Natural killer cell (primary cell): ENCODE measurements around the gene MGAT4C. TPM values are rescaled to one million over a fixed set of nuclear protein-coding genes. Genes with fewer than 3 reads are reported as not detected.

Source experiments
- ATAC-seq, 3 donors: fragments of 150-1000 bp in 2 of 3; fragments of 200-7000 bp in 1 of 3; cut with Tn5 transposase; 1 replicate in 1 of 3; 2 replicates in 2 of 3; pipeline ENCODE4 v1.10.0; 2021; ENCODE audit warnings: mild to moderate bottlenecking in 2 of 3, moderate library complexity in 2 of 3
- DNase-seq, 2 donors: peaks; one replicate each; pipeline versions ENCODE4 v3.0.0 to v3.0.0-alpha.2; 2013 to 2021; ENCODE audit warnings: mixed read lengths in 1 of 2
- H3K27ac ChIP-seq: one replicate; pipeline ENCODE4 v1.5.1; 2013; ENCODE audit warnings: mild to moderate bottlenecking, low read length
- H3K27me3 ChIP-seq: one replicate; pipeline ENCODE4 v1.6.1; 2013; ENCODE audit warnings: low read length; ENCODE audit not compliant: control insufficient read depth, insufficient read depth
- H3K36me3 ChIP-seq: one replicate; pipeline ENCODE4 v1.6.1; 2013; ENCODE audit warnings: low read length; ENCODE audit not compliant: control insufficient read depth, insufficient read depth
- H3K4me1 ChIP-seq: one replicate; pipeline ENCODE4 v1.6.1; 2013; ENCODE audit warnings: low read length; ENCODE audit not compliant: control insufficient read depth, insufficient read depth
- H3K4me3 ChIP-seq: one replicate; pipeline ENCODE4 v1.5.1; 2013; ENCODE audit warnings: low read length
- H3K9me3 ChIP-seq: one replicate; pipeline ENCODE4 v1.6.1; 2013; ENCODE audit warnings: low read length; ENCODE audit not compliant: control insufficient read depth, insufficient read depth
- H3K27ac Mint-ChIP-seq, 2 donors: one replicate each; pipeline ENCODE4 v1.8.0; 2022; ENCODE audit warnings: mild to moderate bottlenecking in 2 of 2, mixed read lengths in 2 of 2, moderate library complexity in 1 of 2
- H3K27me3 Mint-ChIP-seq, 2 donors: one replicate each; pipeline ENCODE4 v1.8.0; 2022; ENCODE audit warnings: low read depth in 2 of 2, mixed read lengths in 2 of 2
- H3K36me3 Mint-ChIP-seq: one replicate; pipeline ENCODE4 v1.8.0; 2022; ENCODE audit warnings: mixed read lengths
- H3K4me1 Mint-ChIP-seq, 2 donors: one replicate each; pipeline ENCODE4 v1.8.0; 2022; ENCODE audit warnings: mixed read lengths in 2 of 2
- H3K4me3 Mint-ChIP-seq: one replicate; pipeline ENCODE4 v1.8.0; 2022; ENCODE audit warnings: mild to moderate bottlenecking, moderate library complexity, mixed read lengths
- H3K9me3 Mint-ChIP-seq, 2 donors: one replicate each; pipeline ENCODE4 v1.8.0; 2022; ENCODE audit warnings: mixed read lengths in 2 of 2
- WGBS: methylation state at CpG from one replicate; pipeline ENCODE4 v1.1.7; 2013; ENCODE audit warnings: missing lambda C conversion rate; ENCODE audit not compliant: insufficient coverage; 5-methylcytosine and 5-hydroxymethylcytosine counted together
- intact Hi-C: fragments of 100-400 bp; cut with micrococcal nuclease; formaldehyde crosslinking; loops from one replicate; pipeline ENCODE4 v1.14.2; 2022
- total RNA-seq, 4 donors: library from RNA; stranded (reverse); fragments of 120-200 nt in 1 of 4; gene quantifications; one replicate each; pipeline versions ENCODE4 v1.2.3 to v1.2.4, GENCODE V29; 2013 to 2022
- TF ChIP-seq, protein P1 (sequence below): fragments of 200-600 bp; IDR thresholded peaks from one replicate; pipeline ENCODE4 v1.8.0; 2022; ENCODE audit warnings: antibody characterized with exemption

The MGAT4C gene
- total RNA-seq, 3 donors from 2014 or later (not counting 1 experiment from before 2014, with no cell fraction given): not detected

DNA sequence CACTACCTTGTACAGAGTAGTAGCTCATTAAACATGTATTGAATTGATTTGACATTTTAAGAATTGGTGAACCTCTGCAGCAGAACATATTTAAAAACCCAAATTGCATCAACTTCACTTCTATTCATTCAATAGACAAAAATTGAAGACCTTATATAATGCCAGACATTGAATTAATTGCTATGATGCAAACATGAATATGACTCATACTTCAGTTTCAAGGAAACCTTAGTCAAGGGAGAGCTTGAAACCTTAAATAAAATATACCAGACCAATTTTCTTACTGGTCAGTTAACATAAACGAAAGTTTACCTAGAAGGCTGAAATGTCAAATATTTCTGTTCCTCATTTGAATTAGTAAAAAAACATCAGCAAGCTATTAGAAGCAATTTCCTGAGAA, 5.0 kb upstream of the MGAT4C start:
- ATAC-seq: no peak
- Mint-ChIP-seq H3K27me3 (peaks cover 0 to 3% of the 10 kb centered on the region in 2 donors), H3K36me3 (peaks cover 6% of the 10 kb centered on the region), H3K27ac (no peak overlapping the region), H3K4me3 (no peak overlapping the region), H3K4me1 (no peaks in the 10 kb centered on the region), H3K9me3 (peaks cover 8% of the 10 kb centered on the region in 2 donors)
- TF ChIP-seq, protein P1, sequence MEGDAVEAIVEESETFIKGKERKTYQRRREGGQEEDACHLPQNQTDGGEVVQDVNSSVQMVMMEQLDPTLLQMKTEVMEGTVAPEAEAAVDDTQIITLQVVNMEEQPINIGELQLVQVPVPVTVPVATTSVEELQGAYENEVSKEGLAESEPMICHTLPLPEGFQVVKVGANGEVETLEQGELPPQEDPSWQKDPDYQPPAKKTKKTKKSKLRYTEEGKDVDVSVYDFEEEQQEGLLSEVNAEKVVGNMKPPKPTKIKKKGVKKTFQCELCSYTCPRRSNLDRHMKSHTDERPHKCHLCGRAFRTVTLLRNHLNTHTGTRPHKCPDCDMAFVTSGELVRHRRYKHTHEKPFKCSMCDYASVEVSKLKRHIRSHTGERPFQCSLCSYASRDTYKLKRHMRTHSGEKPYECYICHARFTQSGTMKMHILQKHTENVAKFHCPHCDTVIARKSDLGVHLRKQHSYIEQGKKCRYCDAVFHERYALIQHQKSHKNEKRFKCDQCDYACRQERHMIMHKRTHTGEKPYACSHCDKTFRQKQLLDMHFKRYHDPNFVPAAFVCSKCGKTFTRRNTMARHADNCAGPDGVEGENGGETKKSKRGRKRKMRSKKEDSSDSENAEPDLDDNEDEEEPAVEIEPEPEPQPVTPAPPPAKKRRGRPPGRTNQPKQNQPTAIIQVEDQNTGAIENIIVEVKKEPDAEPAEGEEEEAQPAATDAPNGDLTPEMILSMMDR: no peak
- intact Hi-C loops: no loop called here
- no peak overlapping the region for H3K27ac ChIP-seq
- H3K27me3 ChIP-seq: no peaks in the 10 kb centered on the region
- H3K4me3 ChIP-seq: no peak overlapping the region
- peaks cover 4% of the 10 kb centered on the region for H3K9me3 ChIP-seq
- no CpG with 5 or more reads among the region's 1 CpG for WGBS
- no peaks in the 10 kb centered on the region for H3K4me1 ChIP-seq
- no peak for DNase-seq
- H3K36me3 ChIP-seq: no peaks in the 10 kb centered on the region

DNA sequence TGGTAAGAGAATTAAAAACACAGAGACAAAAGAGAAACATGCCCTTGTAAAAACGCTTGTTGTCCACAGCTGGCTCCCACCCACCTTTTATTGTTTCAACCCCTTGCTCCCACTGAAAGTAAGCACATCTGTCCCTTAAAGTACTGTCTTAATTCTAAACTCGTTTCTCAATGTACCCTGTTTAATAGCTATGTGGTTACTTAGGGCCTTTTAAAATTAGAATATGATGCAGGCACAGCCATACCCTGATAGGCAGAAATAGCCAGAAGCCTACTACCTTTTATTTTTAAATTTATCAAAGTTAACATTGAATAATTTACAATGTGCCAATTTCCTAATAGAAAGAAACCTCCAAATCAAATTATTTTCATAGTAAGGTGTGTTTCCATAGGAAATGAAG, 4.0 kb upstream of the MGAT4C start:
- no peaks in the 10 kb centered on the region for H3K27me3 ChIP-seq
- no peaks in the 10 kb centered on the region for H3K36me3 ChIP-seq
- H3K4me1 Mint-ChIP-seq: no peaks in the 10 kb centered on the region
- peaks cover 4% of the 10 kb centered on the region for H3K9me3 ChIP-seq
- peaks cover 0 to under 1% of the 10 kb centered on the region in 2 donors for H3K27me3 Mint-ChIP-seq
- 76% methylated on average over 2 of the region's 2 CpGs for WGBS
- TF ChIP-seq, protein P1: no peak
- no peak overlapping the region for H3K27ac ChIP-seq
- intact Hi-C loops: no loop called here
- H3K4me3 Mint-ChIP-seq: no peak overlapping the region
- H3K27ac Mint-ChIP-seq: no peak overlapping the region
- ATAC-seq: no peak
- peaks cover 4 to 6% of the 10 kb centered on the region in 2 donors for H3K9me3 Mint-ChIP-seq
- no peak overlapping the region for H3K4me3 ChIP-seq
- H3K36me3 Mint-ChIP-seq: no peaks in the 10 kb centered on the region
- no peaks in the 10 kb centered on the region for H3K4me1 ChIP-seq
- DNase-seq: no peak

DNA sequence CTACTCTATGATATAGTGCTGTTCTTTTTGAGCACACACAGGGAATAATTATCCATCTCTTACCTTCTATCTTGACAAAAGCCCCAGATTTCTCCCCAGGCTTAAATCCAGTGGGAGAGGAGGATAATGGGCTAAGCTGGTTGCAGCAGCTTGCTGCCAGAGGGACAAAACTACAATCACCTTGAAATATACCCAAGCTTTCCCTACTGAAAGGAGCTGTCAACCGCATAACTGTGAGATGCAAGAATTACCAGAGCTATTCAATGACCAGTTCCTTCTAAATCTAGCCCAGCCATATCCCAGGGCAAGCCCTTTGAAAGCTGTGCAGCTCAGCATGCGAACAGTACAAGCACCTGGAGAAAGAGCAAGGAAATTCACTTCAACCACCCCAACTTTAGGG, 943 bp upstream of the MGAT4C start:
- TF ChIP-seq, protein P1: no peak
- Mint-ChIP-seq H3K27ac (no peak overlapping the region), H3K9me3 (peaks cover 2 to 4% of the 10 kb centered on the region in 2 donors), H3K4me1 (no peaks in the 10 kb centered on the region), H3K36me3 (no peaks in the 10 kb centered on the region), H3K4me3 (no peak overlapping the region), H3K27me3 (no peaks in the 10 kb centered on the region)
- Histone ChIP-seq H3K27ac (no peak overlapping the region), H3K9me3 (no peaks in the 10 kb centered on the region), H3K27me3 (no peaks in the 10 kb centered on the region), H3K4me3 (no peak overlapping the region), H3K4me1 (no peaks in the 10 kb centered on the region), H3K36me3 (no peaks in the 10 kb centered on the region)
- ATAC-seq: no peak
- no peak for DNase-seq
- intact Hi-C loops: no loop called here
- 58% methylated on average over 2 of the region's 2 CpGs for WGBS

DNA sequence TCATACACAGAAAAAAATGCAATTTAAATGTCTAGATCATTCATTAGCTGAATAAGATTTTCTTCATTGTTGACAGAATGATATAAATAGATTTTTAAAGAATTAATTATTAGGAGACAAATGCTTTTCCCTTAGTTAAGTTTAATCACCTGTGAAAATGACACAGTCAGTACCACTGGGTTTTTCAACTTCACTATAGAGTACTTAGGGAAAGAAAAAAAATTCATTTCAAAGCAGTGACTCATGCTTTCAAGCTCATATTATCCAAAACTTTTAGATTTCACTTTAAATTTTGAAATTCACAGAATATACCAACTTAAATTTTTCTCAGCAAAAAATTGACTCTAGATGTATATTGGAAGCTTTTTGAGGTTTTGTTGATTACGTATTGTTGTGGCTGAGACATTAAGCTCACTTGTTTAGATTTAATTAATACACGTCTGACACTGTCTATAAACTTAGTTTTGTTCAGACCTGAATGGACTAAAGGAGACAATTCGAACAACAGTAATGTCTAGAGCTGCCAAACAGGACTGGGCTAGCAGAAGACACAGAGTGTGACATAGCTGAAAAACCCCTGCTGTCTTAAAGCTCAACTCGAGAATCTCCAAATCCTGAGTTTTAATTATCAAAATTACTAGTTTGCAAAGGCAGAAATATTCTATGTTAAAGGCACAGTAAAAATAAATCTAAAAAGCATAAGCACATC, 1.6 kb downstream of the MGAT4C start:
- no peaks in the 10 kb centered on the region for H3K4me1 ChIP-seq
- Mint-ChIP-seq H3K27ac (no peak overlapping the region), H3K4me1 (no peaks in the 10 kb centered on the region), H3K27me3 (no peaks in the 10 kb centered on the region), H3K4me3 (no peak overlapping the region), H3K9me3 (peaks cover 0 to 4% of the 10 kb centered on the region in 2 donors), H3K36me3 (no peaks in the 10 kb centered on the region)
- TF ChIP-seq, protein P1: no peak
- no peak overlapping the region for H3K4me3 ChIP-seq
- no peaks in the 10 kb centered on the region for H3K9me3 ChIP-seq
- ATAC-seq: no peak
- no peak for DNase-seq
- H3K36me3 ChIP-seq: no peaks in the 10 kb centered on the region
- WGBS: 63% methylated on average over 3 of the region's 4 CpGs
- H3K27me3 ChIP-seq: no peaks in the 10 kb centered on the region
- H3K27ac ChIP-seq: no peak overlapping the region
- intact Hi-C loops: no loop called here
